Measurements from ENCODE around the gene CCDC74A. TPM values are rescaled to one million over a fixed set of nuclear protein-coding genes. Genes with fewer than 3 reads are reported as not detected.
"Not testable (repeated sequence)": the region's sequence is repeated elsewhere in the genome, so short reads cannot be mapped to it uniquely, and the experiment has no call there.

Gene CCDC74A
- total and polyA plus RNA-seq, 9 of the 15 experiments (the other 6 are each of a cell fraction or from before 2014, with no cell fraction given): 1.1 to 38.1 (median 9.6) TPM

GRCh38 chr2:131483981-131484820 lies 43.5 kb upstream of the CCDC74A start:
- H3K9me3 ChIP-seq (replicated peaks; ENCODE audit: control insufficient read depth, insufficient read depth, low read depth, low read length); DNase-seq (ENCODE audit: extremely low read depth in 1 of 4, low spot score in 3 of 4); H3K9me1 ChIP-seq (ENCODE audit: control insufficient read depth, insufficient read depth, low read length); H3K4me2 ChIP-seq (ENCODE audit: insufficient read depth, low read length); ATAC-seq; H2AFZ ChIP-seq (ENCODE audit: low read depth, low read length); in situ Hi-C loops (cut with MboI); H3K27ac ChIP-seq (ENCODE audit: extremely low read depth, low read depth, low read length); H3K9ac ChIP-seq (ENCODE audit: insufficient read depth in 1 of 2, low read depth in 2 of 2, low read length in 2 of 2); BruUV-seq (replicated peaks); H3K27me3 ChIP-seq (ENCODE audit: control insufficient read depth in 2 of 2, insufficient read depth in 2 of 2, low read length in 2 of 2); H3K4me3 ChIP-seq; FAIRE-seq; CTCF ChIA-PET (ENCODE audit: low intra/inter-chr PET ratio); H4K20me1 ChIP-seq (replicated peaks; ENCODE audit: control insufficient read depth, insufficient read depth, low read length): not testable (repeated sequence)
- WGBS (ENCODE audit: insufficient coverage, low coverage, missing lambda C conversion rate): 93% methylated on average over 15 of the region's 24 CpGs
- intact Hi-C loops (cut with micrococcal nuclease): loop anchor here (10.0 kb wide), 1 partner anchor 1299 kb away; the partner anchor contains the start of genes MZT2B and SMPD4
- Histone ChIP-seq H3K79me2 (ENCODE audit: control insufficient read depth, insufficient read depth, low read length) (peaks cover 15% of the 10 kb centered on the region), H3K36me3 (ENCODE audit: control insufficient read depth, insufficient read depth, low read length) (peaks cover 38% of the 10 kb centered on the region; the same call in 1 of the 3 replicates), H3K4me1 (replicated peaks in 1 of 2; ENCODE audit: control insufficient read depth in 2 of 2, insufficient read depth in 2 of 2, low read length in 2 of 2) (peaks cover 0 to 14% of the 10 kb centered on the region in 2 experiments; a peak in 2 of 5 replicates)
- peak; percentile 21 for TF ChIP-seq POLR2G (IDR thresholded peaks at IDR 0.05; ENCODE audit: low read depth, low read length)
- POLR2A ChIA-PET: interaction anchor here (2.5 kb wide), 1 partner anchor 8 kb away, joined by 9 read pairs; the partner anchor contains the start of gene MZT2A

- H3K79me2 ChIP-seq (ENCODE audit: control insufficient read depth, insufficient read depth, low read length): peaks cover 20% of the 10 kb centered on the region
- POLR2A ChIA-PET: interaction anchor here (2.5 kb wide), 1 partner anchor 8 kb away, joined by 9 read pairs; the partner anchor contains the start of gene MZT2A
- H3K9me3 ChIP-seq (replicated peaks; ENCODE audit: control insufficient read depth, insufficient read depth, low read depth, low read length); in situ Hi-C loops (cut with MboI); DNase-seq (ENCODE audit: extremely low read depth in 1 of 4, low spot score in 3 of 4); ATAC-seq; H3K9me1 ChIP-seq (ENCODE audit: control insufficient read depth, insufficient read depth, low read length); H4K20me1 ChIP-seq (replicated peaks; ENCODE audit: control insufficient read depth, insufficient read depth, low read length); H3K9ac ChIP-seq (ENCODE audit: insufficient read depth in 1 of 2, low read depth in 2 of 2, low read length in 2 of 2); H2AFZ ChIP-seq (ENCODE audit: low read depth, low read length); BruUV-seq (replicated peaks); H3K4me2 ChIP-seq (ENCODE audit: insufficient read depth, low read length); H3K4me3 ChIP-seq; H3K27ac ChIP-seq (ENCODE audit: extremely low read depth, low read depth, low read length); CTCF ChIA-PET (ENCODE audit: low intra/inter-chr PET ratio); H3K27me3 ChIP-seq (ENCODE audit: control insufficient read depth in 2 of 2, insufficient read depth in 2 of 2, low read length in 2 of 2): not testable (repeated sequence)
- FAIRE-seq: peak; percentile 57
- H3K36me3 ChIP-seq (ENCODE audit: control insufficient read depth, insufficient read depth, low read length): peaks cover 43% of the 10 kb centered on the region; the same call in 1 of the 3 replicates
- intact Hi-C loops (cut with micrococcal nuclease): loop anchor here (10.0 kb wide), 1 partner anchor 1300 kb away; the partner anchor contains the start of genes MZT2B and SMPD4
- 76% methylated on average over 11 of the region's 11 CpGs for WGBS (ENCODE audit: insufficient coverage, low coverage, missing lambda C conversion rate)
- peaks cover 0 to 19% of the 10 kb centered on the region in 2 experiments; a peak in 3 of 5 replicates for H3K4me1 ChIP-seq (replicated peaks in 1 of 2; ENCODE audit: control insufficient read depth in 2 of 2, insufficient read depth in 2 of 2, low read length in 2 of 2)
Observed at GRCh38 chr2:131484906-131485460, 42.7 kb upstream of the CCDC74A start.

Measured in K562 (cell line).